ENCODE measurements around the gene UBD.

UBD gene
- long read RNA-seq, donor 1, partial matches to known transcripts = 0 of 1 reads
- long read RNA-seq, donor 1, other reads (novel, unspliced or antisense) = 0 of 1 reads
- long read RNA-seq, donor 2 = 0 reads
- long read RNA-seq, donor 3, partial matches to known transcripts = 0 of 1 reads
- long read RNA-seq, donor 3, other reads (novel, unspliced or antisense) = 0 of 1 reads
- long read RNA-seq, donor 4 = 0 reads
- long read RNA-seq, donor 5, partial matches to known transcripts = 0 of 1 reads
- long read RNA-seq, donor 5, other reads (novel, unspliced or antisense) = 0 of 1 reads
- long read RNA-seq, donor 6, partial matches to known transcripts = 0 of 1 reads
- long read RNA-seq, donor 6, other reads (novel, unspliced or antisense) = 0 of 1 reads
- long read RNA-seq, donor 7, partial matches to known transcripts = 0 of 2 reads
- long read RNA-seq, donor 7, other reads (novel, unspliced or antisense) = 0 of 2 reads
- long read RNA-seq, donor 8, partial matches to known transcripts = 0 of 1 reads
- long read RNA-seq, donor 8, other reads (novel, unspliced or antisense) = 0 of 1 reads

DNA sequence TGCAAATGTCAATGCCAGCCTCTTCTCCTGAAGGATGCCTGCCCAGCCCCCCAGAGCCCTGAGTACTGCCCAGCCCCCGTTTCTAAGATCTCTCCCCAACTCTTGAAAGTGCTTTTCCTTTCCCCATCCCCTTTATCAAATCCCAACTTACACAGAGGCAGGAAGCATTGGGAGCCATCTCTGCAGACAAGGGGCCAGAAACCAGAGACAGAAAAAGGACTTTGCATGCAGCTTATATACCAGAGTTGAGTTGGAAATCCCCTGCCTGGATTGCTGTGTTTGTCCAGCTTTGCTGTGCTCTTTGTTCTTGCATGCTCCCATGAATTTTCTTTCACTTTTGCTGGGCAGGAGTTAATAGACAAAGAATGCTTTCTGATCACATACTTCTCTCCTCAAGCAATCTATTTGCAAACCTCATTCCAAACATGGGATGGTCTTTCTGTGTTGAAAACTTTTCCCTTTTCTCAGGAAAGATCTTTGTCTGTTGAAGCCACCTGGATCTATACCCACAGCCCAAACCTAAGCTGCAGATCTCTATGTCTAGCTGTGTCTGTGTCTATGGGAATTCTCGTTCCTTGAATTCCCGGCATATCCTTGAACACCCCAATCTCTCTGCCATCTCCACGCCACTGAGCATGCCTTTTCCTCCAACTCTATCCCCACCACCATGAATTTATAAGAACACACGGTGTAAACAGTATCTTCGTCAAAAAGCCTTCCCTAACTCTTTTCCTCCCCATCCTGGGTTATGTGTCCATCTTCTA, at the start of gene UBD:
TSS of gene UBD (minus strand) at position 209 of the 764 bp plus-strand sequence. CDS start at position 178, 31 bp downstream.
- DNase-seq = no peak

DNA sequence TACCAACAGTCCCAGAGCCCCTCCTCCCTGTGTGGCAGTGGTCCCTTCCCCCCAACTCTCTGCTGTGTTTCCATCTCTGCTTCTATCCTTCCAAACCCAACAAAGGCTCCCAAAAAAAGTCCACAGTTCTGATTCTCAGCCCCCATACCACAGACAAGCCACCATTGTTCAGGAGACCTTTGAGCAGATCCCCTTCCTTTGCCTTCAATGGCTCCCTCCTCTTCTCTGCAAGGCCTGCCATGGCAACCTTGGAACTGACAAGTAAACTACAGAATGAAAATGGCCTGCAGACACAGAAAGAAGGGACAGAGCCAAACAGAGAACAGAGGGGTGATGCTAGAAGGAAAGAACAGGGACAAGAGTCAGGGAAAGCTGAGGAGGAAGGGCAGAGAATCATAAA, 48.6 kb upstream of the UBD start:
- DNase-seq = no peak

DNA sequence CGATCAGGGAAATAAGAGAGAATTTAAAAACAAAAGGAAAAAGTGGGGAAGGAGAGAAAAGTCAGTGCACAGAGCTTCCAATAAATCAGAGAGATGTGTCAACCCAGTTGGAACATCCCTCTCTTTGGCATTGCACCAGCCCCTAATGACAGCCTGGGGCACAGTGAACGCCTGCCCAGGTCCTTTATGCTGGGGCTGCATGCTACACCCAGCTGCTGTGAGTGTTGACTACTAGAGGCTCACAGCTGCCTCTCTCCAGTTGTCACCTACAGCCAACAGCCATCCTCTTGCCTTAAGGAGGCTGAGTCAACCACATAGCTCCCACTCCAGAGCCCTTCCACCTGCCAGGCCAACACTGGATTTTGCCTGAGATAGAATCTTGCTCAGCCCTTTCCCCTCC, 44.4 kb upstream of the UBD start:
- no peak for DNase-seq

DNA sequence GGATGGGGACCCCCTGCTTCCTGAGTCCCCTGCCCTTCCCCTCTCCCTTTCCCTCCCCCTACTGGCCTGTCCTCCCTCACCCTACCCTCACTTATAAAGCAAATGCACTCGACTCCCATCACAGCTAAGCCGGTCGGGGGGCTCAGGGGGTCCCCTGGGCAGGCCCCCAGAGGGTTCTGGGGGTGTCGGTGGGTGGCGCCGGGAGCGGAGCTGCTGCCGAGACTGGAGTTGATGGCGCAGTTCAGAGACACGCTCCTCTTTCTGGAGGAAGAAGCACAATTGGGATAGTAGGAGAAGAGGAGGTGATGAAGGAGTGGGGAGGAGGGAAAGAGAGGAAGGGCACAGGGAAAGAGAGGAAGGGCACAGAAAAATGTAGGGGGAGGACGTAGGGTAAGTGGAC, 43.9 kb upstream of the UBD start:
- no peak for DNase-seq

DNA sequence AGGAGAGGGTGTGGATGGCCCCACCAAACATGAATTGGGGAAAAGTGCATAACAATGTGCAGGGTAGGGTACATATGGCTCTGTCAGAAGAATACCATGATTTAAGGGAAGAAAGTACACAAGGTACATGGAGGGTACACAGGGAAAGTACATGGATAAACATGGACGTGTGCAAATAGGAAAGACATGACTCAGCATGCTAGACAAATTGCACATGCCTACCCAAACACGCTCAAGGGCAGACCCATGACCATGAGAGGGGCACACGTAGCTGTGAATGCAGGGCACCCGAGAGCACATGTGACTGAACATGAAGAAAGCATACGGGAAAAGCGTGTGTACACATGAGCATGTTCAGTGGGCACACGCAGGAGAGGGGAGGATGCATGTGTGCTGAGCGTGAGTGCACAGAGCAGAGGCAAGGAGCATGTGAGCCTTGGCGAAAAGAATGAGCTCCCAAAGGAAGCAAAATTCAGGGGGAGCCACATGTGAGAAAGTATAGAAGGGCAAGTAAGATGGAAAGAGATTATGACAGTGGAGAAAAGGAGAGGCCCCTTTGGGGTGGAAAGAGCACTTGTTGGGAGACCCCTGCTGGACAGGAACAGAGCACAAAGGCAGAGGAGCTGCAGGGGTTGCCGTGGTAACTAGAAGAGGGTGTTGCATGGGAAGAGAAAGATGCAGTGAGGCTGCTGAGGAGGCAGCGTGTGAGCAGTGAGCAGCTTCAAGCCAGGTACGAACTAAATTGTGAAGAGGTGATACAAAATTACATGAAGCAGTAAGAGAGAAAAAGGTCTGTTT, 43.2 kb upstream of the UBD start:
- DNase-seq = no peak

DNA sequence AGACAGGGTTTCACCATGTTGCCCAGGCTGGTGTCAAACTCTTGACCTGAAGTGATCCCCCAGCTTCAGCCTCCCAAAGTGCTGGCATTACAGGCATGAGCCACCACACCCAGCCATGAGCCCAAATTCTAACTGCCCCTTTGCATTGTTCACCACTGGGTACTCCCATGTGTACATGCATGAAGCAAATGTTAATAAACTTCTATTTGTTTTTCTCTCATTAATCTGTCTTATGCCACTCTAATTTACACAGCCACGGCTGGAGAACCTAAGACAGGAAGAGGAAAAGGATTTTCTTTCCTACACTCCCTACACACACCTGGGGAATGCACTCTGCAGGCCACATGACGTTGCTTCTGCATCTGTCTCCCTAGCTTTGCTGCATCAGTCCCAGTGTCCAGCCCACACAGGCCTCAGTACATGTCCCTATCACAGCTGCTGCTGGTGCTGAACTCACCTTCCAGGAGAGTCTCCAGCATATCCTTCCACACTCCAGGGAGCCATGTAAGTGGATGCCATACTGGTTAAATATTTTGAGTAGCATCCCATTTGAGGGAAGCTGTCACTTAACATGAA, 38.7 kb upstream of the UBD start:
- DNase-seq = no peak

DNA sequence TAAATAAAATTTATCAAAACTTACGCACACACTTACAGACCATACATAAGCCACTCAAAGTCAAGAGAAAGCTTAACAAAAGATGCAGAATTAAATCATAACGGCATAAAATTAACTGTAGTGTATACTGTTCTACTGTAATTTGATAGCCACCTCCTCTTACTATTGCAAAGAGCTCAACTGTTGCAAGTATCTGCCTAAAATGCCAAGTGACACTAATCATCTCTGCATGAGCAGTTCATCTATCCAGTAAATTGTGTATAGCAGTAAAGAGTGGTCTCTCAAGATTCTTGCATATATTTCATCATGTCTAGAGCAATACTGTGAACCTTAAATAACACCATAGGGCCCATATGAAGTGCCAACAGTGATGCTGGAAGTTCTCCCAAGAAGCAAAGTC, 37.7 kb upstream of the UBD start:
- DNase-seq = no peak

DNA sequence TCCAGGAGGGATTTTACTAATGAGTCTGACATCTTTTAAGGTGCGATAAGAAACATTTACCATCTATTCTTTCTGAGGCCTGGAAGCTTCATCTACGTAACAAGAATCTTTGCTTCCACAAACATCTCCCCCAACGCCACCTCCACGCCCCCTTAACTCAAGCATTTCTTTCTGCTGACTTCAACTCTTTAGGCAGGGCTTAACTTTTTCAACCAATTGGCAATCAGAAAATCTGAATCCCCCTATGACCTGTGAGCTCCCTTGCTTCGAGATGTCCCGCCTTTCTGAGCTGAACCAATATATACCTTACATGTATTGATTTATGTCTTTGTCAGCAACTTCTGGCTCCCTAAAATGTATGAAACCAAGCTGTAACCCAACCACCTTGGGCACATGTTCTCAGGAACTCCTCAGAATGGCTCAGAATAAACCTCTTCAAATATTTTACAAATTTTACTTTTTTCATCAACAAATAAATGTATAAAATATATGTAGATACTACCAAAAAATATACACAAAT, 36.9 kb upstream of the UBD start:
- no peak for DNase-seq

DNA sequence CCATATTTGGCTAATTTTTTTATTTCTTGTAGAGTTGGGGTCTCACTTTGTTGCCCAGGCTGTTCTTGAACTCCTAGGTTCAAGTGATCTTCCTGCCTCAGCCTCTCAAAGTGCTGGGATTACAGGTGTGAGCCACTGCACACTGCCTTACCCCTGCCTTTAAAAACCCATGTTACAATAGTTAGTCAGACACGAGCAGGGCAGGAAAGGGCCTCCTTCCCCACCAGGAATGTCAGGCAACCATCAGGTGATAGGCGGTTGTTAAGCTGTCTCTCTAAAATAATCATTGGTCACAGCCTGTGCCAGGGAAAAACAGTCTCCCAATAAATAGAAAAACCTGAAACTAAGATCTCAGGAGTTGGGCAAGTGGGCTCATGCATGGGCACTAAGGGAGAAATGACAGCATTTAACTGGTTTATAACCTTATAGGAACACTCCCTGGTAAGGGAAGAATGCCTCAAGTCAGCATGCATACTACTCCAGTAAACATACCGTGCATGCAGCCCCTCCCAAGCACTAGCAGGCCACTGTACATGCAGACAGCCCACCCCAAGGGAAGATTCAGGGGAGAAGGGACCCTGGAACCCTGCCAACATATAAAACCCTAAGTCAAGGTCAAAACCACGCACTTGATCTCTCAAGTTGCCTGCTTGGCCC, 33.8 kb upstream of the UBD start:
- no peak for DNase-seq

DNA sequence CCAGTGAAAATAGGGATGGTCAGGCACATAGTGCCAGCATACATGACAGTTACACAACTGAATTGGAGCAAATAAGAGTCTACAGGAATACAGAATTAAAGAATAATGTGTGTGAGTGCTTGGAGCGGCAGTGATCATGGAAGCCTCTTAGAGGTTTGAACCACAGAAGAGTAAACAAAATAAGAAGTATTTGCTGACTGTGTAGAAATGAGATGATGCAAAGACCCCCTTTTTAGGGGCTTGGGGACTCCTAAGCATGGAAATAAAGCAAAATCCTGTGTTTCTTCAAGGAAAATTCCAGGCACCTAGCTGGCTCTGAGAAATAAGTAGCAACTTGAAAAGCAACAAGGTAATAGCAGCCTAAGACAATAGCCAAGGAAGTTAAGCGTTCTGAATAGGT, 32.1 kb upstream of the UBD start:
- DNase-seq = no peak

DNA sequence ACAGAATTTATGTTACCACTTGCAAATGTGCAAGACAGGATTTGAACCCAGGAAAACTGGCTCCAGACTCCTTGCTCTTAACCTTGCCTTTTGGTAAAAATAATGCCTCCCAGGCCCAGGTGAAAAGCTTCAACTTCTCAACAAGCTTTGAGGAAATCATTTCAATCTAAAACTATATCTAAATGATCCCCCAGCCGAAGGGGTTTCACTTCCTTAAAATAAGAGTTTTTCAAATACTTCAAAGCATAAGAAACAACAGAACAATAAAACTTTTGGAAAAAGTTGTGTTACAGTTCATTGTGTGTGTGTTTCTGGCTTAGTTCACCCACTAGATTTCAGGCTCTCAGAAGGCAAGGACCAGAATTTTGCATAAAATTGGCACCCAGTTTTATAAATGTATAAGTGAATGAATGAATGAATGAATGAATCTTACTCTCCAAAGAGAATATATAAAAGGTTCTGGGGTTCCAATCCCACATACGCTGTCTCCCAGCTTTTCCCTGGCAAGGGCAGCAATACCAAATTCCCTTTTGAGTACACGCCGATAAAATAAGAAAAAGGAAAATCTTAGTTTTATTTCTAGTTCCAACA, 30.8 kb upstream of the UBD start:
- no peak for DNase-seq

DNA sequence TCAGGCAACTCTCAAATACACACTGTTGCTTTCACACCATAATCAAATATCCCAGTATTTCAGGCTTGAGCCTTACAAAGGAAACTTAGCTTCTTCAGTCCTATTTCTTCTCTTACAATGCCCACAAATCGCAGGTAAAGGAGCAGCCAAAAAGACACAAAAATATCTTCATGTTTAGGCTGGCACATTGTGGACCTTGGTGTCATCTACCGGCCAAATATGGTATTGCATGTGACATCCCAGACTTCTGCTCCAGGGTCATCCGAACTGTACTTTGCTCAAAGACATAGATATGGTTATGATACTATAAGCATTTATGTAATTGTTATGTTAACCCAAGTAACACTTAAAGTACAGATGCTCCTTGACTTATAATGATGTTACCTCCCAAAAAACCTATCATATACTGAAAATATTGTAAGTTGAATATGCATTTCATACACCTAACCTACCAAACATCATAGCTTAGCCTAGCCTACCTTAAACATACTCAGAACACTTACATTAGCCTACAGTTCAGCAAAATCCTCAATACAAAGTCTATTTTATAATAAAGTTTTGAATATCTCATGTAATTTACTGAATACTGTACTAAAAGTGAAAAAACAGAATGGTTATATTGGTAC, 30.0 kb upstream of the UBD start:
- DNase-seq = peak; percentile 11

DNA sequence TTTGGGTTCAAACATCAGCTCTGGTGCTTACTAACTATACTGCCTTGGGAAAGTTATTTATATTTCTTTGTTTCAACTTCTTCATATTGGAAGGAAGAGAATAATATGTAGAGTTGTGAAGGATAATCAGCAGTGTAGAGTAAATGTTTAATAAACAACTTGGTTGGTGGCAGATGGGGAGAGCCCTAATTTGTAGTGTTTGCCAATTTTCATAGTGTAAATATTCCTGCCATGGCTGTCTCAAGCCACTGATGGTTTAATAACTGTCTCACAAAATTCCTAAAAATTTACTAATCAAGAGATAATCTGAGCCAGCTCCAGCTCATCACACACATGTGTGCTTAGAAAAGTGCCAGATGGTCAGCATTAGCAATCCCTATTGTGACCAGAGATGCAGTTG, 25.3 kb upstream of the UBD start, which contains the start of gene OR2H2:
TSS of gene OR2H2 (plus strand) at position 301 of the 400 bp plus-strand sequence. CDS start 2,824 bp downstream, outside the sequence.
- DNase-seq = no peak

DNA sequence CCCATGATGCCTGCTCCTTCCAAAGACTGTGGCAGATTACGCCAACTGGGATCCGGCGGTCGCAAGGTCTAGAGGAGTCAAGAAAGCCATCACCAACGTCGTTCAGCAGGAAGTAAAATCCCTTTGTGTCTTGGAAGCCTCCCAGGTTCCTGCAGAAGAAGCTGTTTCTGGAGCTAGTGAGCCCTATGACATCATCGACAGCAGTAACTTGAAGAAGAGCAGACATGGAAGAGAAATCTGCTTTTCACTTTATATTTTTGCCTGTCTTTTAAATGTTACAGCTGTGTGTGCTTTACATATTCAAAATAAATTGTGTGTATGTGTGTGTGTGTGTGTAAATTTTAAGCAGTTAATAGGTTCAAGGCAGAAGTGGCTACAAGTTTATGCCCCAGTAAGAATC, 18.0 kb upstream of the UBD start:
- DNase-seq = no peak

DNA sequence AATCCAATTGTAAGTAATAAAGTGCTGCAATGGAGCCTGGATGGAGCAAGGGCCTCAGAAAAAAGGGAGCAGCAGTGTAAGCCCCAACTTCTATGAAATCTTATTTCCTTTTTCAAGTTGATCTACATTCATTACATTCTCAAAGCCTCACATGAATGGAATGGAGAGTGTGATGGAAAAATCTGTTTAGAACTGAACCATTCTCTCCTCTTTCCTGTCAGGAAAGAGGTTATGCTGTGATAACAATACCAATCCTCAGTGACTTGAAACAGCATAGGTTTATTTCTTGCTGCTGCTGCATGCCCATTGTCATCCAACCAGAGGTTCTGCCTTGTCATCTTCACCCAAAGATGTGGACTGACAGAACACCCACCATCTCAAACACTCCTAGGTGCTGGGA, 16.5 kb upstream of the UBD start:
- DNase-seq = no peak

DNA sequence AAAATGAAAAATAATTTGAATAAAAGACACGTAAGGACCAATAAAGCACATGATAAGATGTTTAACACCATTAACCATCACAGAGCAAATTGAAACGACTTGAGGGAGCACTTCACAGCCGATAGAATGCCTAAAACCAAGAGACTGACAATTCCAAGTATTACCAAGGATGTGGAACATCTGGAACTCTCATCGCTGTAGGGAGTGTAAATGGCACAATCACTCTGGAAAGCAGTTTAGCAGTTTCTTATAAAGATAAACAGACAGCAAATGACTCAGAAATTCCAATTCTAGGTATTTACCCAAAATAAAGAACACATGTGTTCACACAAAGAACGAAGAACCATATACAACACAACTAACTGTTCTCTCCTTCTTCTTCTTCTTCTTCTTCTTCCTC, 8.5 kb upstream of the UBD start:
- no peak for DNase-seq

DNA sequence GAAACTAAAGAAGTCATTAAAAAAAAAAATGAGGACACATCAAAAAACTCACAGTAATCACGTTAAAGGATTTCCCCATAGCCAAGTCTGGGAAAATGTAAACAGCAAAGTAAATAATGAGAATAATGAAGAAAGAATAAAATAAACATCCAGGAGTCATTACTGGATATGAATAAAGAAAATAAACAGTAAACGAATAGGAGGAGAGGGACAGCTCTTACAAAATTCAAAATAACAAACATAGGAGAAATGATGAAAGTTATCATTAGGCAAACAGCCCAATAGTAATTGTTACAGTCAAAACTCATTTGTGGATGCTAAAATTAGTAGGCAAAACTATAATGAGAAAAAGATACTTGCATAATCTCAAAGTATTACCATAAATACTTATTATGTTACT, 8.0 kb upstream of the UBD start:
- DNase-seq = no peak

DNA sequence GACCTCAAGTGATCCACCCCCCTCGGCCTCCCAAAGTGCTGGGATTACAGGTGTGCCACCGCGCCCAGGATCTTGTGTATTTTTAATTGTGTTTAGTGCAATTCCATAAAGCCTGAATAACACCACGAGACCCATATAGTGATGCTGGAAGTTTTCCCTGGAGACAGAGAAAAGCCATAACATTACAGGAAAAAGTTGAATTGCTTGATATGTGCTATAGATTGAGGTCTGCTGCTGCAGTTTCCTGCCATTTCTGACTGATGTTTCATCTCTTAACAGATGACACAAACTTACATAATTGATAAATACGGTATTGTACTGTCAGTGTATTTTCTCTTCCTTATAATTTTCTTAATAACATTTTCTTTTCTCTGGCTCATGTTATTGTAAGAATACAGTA, 7.3 kb upstream of the UBD start:
- no peak for DNase-seq

DNA sequence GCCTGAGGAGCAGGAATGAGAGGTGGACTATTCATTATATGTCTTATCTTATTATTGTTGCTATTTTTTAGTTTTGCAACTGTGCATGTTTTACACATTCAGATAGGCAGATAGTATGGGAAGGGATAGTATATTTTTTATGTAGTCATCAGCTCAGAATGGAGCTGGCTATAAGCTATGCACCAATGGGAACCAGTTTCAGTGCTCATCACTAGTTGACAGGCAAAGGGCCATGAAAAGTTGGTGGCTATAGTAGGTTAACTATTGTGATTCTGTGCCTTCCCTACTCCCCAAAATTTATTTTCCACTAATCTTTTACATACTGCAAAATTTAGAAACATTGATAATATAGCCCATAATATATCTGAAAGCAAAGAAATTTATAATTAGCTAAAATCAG, 5.3 kb upstream of the UBD start:
- no peak for DNase-seq

DNA sequence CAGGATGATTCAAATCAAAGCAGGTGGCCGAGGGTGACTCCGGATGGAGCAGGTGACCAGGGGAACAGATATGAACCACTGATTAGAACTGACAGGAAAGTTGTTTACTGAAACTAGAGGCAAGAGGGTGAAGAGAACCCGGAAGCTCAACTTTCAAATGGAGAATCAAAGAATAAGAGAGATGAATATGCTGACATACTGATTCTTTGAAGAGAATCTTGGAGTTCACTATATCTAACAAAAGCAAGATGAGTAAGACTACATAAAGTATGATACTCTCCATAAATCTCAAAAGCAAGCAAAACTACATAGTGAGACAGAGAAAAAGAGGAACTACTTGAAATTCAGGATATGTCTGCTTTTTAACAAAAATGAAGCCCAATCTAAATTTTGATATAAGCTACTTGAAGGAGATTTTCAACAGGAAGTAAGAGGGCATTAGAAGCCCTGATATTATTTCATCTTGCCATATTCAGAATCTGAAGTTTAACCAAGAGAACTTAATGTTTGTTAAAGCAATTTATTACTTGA, 4.0 kb upstream of the UBD start:
- DNase-seq = no peak

Data from right kidney (tissue), 9 donors.